Measurements from ENCODE around the gene ARFGEF2.
A peak's percentile ranks its signal among the peaks of the same experiment; 100 is the strongest.

ARFGEF2 gene

GRCh38 chr20:48899881-48900280 lies 21.6 kb upstream of the ARFGEF2 start:
- DNase-seq: no peak

- peak; percentile 65 to 78 for DNase-seq
Observed at GRCh38 chr20:48901326-48901725, 20.2 kb upstream of the ARFGEF2 start.

- no peak for DNase-seq
Observed at GRCh38 chr20:48903705-48904104, 17.8 kb upstream of the ARFGEF2 start.

GRCh38 chr20:48904566-48905296 lies 16.8 kb upstream of the ARFGEF2 start:
- DNase-seq: peak; percentile 77 to 87

GRCh38 chr20:48905297-48905647 lies 16.2 kb upstream of the ARFGEF2 start:
- DNase-seq: no peak

- DNase-seq: no peak
Observed at GRCh38 chr20:48906221-48906877, 15.2 kb upstream of the ARFGEF2 start.

GRCh38 chr20:48908656-48909319 lies 12.7 kb upstream of the ARFGEF2 start:
- peak; percentile 18 to 43 for DNase-seq

- no peak for DNase-seq
Observed at GRCh38 chr20:48909910-48910309, 11.6 kb upstream of the ARFGEF2 start.

GRCh38 chr20:48910347-48910781 lies 11.1 kb upstream of the ARFGEF2 start:
- DNase-seq: peak; percentile 58 to 84

GRCh38 chr20:48912065-48912464 lies 9.4 kb upstream of the ARFGEF2 start:
- peak in 1 of 2 donors; percentile 2 for DNase-seq

- DNase-seq: no peak
Observed at GRCh38 chr20:48916699-48917098, 4.8 kb upstream of the ARFGEF2 start.

- no peak for DNase-seq
Observed at GRCh38 chr20:48919336-48919881, 2.1 kb upstream of the ARFGEF2 start.

GRCh38 chr20:48919882-48920526 lies 1.5 kb upstream of the ARFGEF2 start:
- DNase-seq: peak; percentile 72 to 74

- DNase-seq: no peak
Observed at GRCh38 chr20:48920527-48921167, 864 bp upstream of the ARFGEF2 start.

- DNase-seq: peak; percentile 22 to 60
Observed at GRCh38 chr20:48921883-48922820, 641 bp downstream of the ARFGEF2 start.

- DNase-seq: no peak
Observed at GRCh38 chr20:48923149-48923718, 1.7 kb downstream of the ARFGEF2 start.

GRCh38 chr20:48924756-48925109 lies 3.2 kb downstream of the ARFGEF2 start:
- no peak for DNase-seq

- no peak for DNase-seq
Observed at GRCh38 chr20:48926267-48926666, 4.8 kb downstream of the ARFGEF2 start.

GRCh38 chr20:48926821-48927220 lies 5.3 kb downstream of the ARFGEF2 start:
- DNase-seq: peak; percentile 68

- DNase-seq: no peak
Observed at GRCh38 chr20:48928832-48929725, 7.6 kb downstream of the ARFGEF2 start.

All from inflammatory macrophage (primary cell).